ENCODE data around the gene CEP55. TPM values are rescaled to one million over a fixed set of nuclear protein-coding genes. Genes with fewer than 3 reads are reported as not detected.

CEP55 gene
- total and polyA plus RNA-seq, 2 of the 8 experiments (the other 6 are each of a cell fraction or from before 2014, with no cell fraction given), result 7.0 to 19.6 TPM

DNA sequence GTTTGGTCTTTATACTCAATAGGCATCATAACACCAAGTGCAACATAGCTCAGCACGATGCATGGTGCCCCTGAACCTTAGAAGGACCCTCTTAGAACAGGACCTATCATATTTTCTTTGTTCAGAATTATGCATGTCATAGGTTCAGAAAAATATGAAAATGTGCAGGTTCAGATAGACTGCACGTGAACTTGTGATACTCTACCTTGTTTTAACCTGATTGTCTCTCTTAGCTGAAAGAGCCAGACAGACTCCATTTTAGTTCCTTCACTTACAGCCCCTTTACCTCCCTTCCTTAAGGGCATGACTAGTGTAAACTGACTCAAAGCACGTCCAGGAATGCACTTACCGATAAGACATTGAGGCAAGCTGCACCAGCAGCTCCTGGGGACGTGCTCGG is 49.4 kb upstream of the CEP55 start:
- no peak overlapping the region for H3K9ac ChIP-seq (replicated peaks in 1 of 4; ENCODE audit: extremely low read depth in 1 of 4, low read depth in 3 of 4, low read length in 3 of 4)
- POLR2A ChIA-PET (ENCODE audit: partially characterized antibody), result interaction anchor here (0.8 to 1.0 kb wide), 2 partner anchors 8 to 10 kb away, joined by 4 read pairs; no protein-coding TSS in a partner anchor
- no peak overlapping the region for H3K27ac ChIP-seq (ENCODE audit: low read depth, low read length)
- DNase-seq (ENCODE audit: low read depth in 1 of 2, low spot score in 2 of 2) (no peak), FAIRE-seq (no peak)
- H3K4me2 ChIP-seq (ENCODE audit: insufficient read depth in 1 of 2, low read depth in 2 of 2, low read length in 2 of 2), result no peak overlapping the region
- no peak overlapping the region for H2BK120ac ChIP-seq (replicated peaks; ENCODE audit: low read depth, low read length)
- H3K18ac ChIP-seq (ENCODE audit: extremely low read depth, low read length), result no peak overlapping the region
- H3K4me3 ChIP-seq (ENCODE audit: extremely low read depth in 1 of 4, insufficient read depth in 2 of 4, low read depth in 3 of 4, low read length in 4 of 4), result no peak overlapping the region
- H3K14ac ChIP-seq (ENCODE audit: insufficient read length), result no peak overlapping the region
- H3K27me3 ChIP-seq (replicated peaks in 1 of 4; ENCODE audit: control insufficient read depth in 3 of 4, extremely low read depth in 1 of 4, insufficient read depth in 3 of 4, low read length in 3 of 4), result no peaks in the 10 kb centered on the region
- no peaks in the 10 kb centered on the region for H3K36me3 ChIP-seq (ENCODE audit: control insufficient read depth in 2 of 4, insufficient read depth in 4 of 4, low read length in 3 of 4)
- no peak overlapping the region for H4K91ac ChIP-seq (replicated peaks; ENCODE audit: insufficient read length, low read length)
- H2AK5ac ChIP-seq (ENCODE audit: low read depth, low read length), result no peak overlapping the region; the same call in 1 of the 2 replicates
- no peaks in the 10 kb centered on the region for H4K20me1 ChIP-seq (replicated peaks in 1 of 2; ENCODE audit: control insufficient read depth in 1 of 2, insufficient read depth in 2 of 2, low read length in 2 of 2)
- peaks cover 8 to 18% (median 10%) of the 10 kb centered on the region in 4 experiments; a peak in 6 of 7 replicates for H3K4me1 ChIP-seq (replicated peaks in 1 of 4; ENCODE audit: control insufficient read depth in 3 of 4, insufficient read depth in 4 of 4, low read length in 3 of 4)
- H4K8ac ChIP-seq (ENCODE audit: extremely low read depth, insufficient read depth, low read length), result no peak overlapping the region
- no peaks in the 10 kb centered on the region for H3K79me1 ChIP-seq (ENCODE audit: low read depth, low read length)
- no peak overlapping the region for H2BK5ac ChIP-seq (ENCODE audit: low read depth, low read length)
- H4K5ac ChIP-seq (ENCODE audit: insufficient read length, low read depth, low read length), result no peak overlapping the region
- peak overlapping the region; percentile 97 for H2BK12ac ChIP-seq (ENCODE audit: low read depth, low read length)
- H3K23me2 ChIP-seq (ENCODE audit: low read depth, low read length), result no peaks in the 10 kb centered on the region
- no peak overlapping the region for H3K56ac ChIP-seq (replicated peaks; ENCODE audit: insufficient read length, low read depth, low read length)
- H2BK20ac ChIP-seq (ENCODE audit: low read length), result no peak overlapping the region
- H3K23ac ChIP-seq (ENCODE audit: insufficient read length), result no peak overlapping the region
- H2AFZ ChIP-seq (ENCODE audit: low read length), result no peak overlapping the region
- H3K9me3 ChIP-seq (ENCODE audit: insufficient read depth in 2 of 2, low read depth in 1 of 2, low read length in 1 of 2), result no peaks in the 10 kb centered on the region
- CTCF ChIA-PET (ENCODE audit: partially characterized antibody), result interaction anchor here (0.8 to 4.2 kb wide), 5 partner anchors 10 to 89 kb away, joined by 3 to 20 read pairs (median 5); no protein-coding TSS in a partner anchor
- WGBS, 2 experiments (ENCODE audit: extremely low coverage in 1 of 2, insufficient coverage in 1 of 2, insufficient read length in 1 of 2, insufficient replicate concordance in 2 of 2, low coverage in 1 of 2, low lambda C conversion rate in 2 of 2, missing lambda C conversion rate in 1 of 2), result 73% methylated on average over 6 of the region's 6 CpGs; no CpG with 5 or more reads in 1 of the 2 experiments
- H3K79me2 ChIP-seq (ENCODE audit: control insufficient read depth in 1 of 2, insufficient read depth in 2 of 2, low read length in 2 of 2), result no peaks in the 10 kb centered on the region
- H2BK15ac ChIP-seq (ENCODE audit: low read length), result no peak overlapping the region
- H3K4ac ChIP-seq (replicated peaks; ENCODE audit: insufficient read length, low read depth, low read length), result no peak overlapping the region
- TF ChIP-seq JUN (IDR thresholded peaks at IDR 0.05; ENCODE audit: low read depth, low read length) (no peak), SP4 (IDR thresholded peaks at IDR 0.05; ENCODE audit: low read length) (no peak), SP1 (IDR thresholded peaks at IDR 0.05; ENCODE audit: low read depth, low read length) (no peak), JUND (IDR thresholded peaks at IDR 0.05; ENCODE audit: low read length) (no peak), CHD2 (IDR thresholded peaks at IDR 0.05; ENCODE audit: low read length) (no peak), EGR1 (IDR thresholded peaks at IDR 0.05; ENCODE audit: borderline replicate concordance, low read depth, low read length) (no peak), RAD21 (IDR thresholded peaks at IDR 0.05 in 1 of 2, conservative IDR thresholded peaks at IDR 0.05 in 1 of 2; ENCODE audit: low read depth in 2 of 2, low read length in 2 of 2) (no peak), ASH2L (IDR thresholded peaks at IDR 0.05; ENCODE audit: low read length) (no peak), SRF (IDR thresholded peaks at IDR 0.05; ENCODE audit: low read depth, low read length) (no peak), BACH1 (IDR thresholded peaks at IDR 0.05; ENCODE audit: low read length) (no peak), EZH2 (IDR thresholded peaks at IDR 0.05; ENCODE audit: low read depth, low read length, severe bottlenecking) (no peak)
- TF ChIP-seq, protein P1, sequence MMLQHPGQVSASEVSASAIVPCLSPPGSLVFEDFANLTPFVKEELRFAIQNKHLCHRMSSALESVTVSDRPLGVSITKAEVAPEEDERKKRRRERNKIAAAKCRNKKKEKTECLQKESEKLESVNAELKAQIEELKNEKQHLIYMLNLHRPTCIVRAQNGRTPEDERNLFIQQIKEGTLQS (IDR thresholded peaks at IDR 0.05; ENCODE audit: insufficient read depth, low read depth, low read length), result no peak
- TF ChIP-seq, protein P2, sequence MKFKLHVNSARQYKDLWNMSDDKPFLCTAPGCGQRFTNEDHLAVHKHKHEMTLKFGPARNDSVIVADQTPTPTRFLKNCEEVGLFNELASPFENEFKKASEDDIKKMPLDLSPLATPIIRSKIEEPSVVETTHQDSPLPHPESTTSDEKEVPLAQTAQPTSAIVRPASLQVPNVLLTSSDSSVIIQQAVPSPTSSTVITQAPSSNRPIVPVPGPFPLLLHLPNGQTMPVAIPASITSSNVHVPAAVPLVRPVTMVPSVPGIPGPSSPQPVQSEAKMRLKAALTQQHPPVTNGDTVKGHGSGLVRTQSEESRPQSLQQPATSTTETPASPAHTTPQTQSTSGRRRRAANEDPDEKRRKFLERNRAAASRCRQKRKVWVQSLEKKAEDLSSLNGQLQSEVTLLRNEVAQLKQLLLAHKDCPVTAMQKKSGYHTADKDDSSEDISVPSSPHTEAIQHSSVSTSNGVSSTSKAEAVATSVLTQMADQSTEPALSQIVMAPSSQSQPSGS (IDR thresholded peaks at IDR 0.05; ENCODE audit: low read length), result no peak

Data from H1 (cell line).